Uterus (tissue), 2 donors: ENCODE results near the gene TM4SF20.

Experiments
- POLR2A ChIP-seq, 2 donors: fragments of 450-650 bp; IDR thresholded peaks; one replicate each; pipeline ENCODE4 v1.6.1; 2016; ENCODE audit warnings: antibody characterized with exemption in 2 of 2, mild to moderate bottlenecking in 1 of 2, moderate library complexity in 1 of 2
- TF ChIP-seq, protein P1 (sequence below), 4 experiments: fragments of 200-600 bp in 2 of 4; fragments of 450-650 bp in 2 of 4; sonication (generic) in 2 of 4; IDR thresholded peaks; one replicate each; pipeline ENCODE4 v1.5.1; 2016 to 2019; ENCODE audit warnings: antibody characterized with exemption in 4 of 4, mild to moderate bottlenecking in 2 of 4, moderate library complexity in 1 of 4

DNA sequence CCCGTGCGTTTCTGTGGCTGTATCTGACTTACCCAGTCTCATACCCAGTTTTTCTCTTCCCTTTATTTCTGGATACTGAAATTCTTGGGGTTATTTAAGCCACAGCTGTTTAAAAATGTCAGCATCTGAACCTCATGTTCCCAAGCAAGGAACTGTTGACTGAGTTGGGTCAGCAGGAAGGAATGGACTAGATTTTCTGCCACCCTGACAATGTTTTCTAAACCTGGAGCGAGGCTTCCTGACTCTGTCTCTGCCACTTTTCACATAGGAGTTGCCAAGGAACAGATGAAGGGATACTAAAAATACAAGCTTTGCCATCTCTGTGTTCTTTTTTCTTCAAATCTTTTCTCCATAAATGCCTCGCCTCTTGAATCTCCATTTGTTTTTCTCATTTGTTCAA lies 37.6 kb upstream of the TM4SF20 start:
- no peak for TF ChIP-seq POLR2A (IDR thresholded peaks at IDR 0.05)
- TF ChIP-seq, protein P1, sequence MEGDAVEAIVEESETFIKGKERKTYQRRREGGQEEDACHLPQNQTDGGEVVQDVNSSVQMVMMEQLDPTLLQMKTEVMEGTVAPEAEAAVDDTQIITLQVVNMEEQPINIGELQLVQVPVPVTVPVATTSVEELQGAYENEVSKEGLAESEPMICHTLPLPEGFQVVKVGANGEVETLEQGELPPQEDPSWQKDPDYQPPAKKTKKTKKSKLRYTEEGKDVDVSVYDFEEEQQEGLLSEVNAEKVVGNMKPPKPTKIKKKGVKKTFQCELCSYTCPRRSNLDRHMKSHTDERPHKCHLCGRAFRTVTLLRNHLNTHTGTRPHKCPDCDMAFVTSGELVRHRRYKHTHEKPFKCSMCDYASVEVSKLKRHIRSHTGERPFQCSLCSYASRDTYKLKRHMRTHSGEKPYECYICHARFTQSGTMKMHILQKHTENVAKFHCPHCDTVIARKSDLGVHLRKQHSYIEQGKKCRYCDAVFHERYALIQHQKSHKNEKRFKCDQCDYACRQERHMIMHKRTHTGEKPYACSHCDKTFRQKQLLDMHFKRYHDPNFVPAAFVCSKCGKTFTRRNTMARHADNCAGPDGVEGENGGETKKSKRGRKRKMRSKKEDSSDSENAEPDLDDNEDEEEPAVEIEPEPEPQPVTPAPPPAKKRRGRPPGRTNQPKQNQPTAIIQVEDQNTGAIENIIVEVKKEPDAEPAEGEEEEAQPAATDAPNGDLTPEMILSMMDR (IDR thresholded peaks at IDR 0.05) = no peak
